HCT116 (cell line): ENCODE data around the gene ACTN4. TPM values are rescaled to one million over a fixed set of nuclear protein-coding genes. Genes with fewer than 3 reads are reported as not detected.
"Not testable (repeated sequence)": the region's sequence is repeated elsewhere in the genome, so short reads cannot be mapped to it uniquely, and the experiment has no call there.

Source experiments
- ATAC-seq: fragments of 200-7000 bp; cut with Tn5 transposase; 2 replicates; pipeline ENCODE4 v1.9.1; 2020; ENCODE audit warnings: mild to moderate bottlenecking, moderate library complexity
- BruUV-seq: library from RNA; stranded (reverse); fragments of 400-500 nt; replicated peaks from 2 replicates; lab custom pipeline; 2021; lab: Mats Ljungman, UMichigan
- CTCF ChIA-PET: fragments of 300-600 bp; sonication (Branson Sonifier 250); formaldehyde crosslinking; loops from one replicate; lab custom pipeline; 2021; ENCODE audit warnings: antibody characterized with exemption; lab: Charles Lee
- POLR2A ChIA-PET: fragments of 300-600, 350-600 bp; sonication (Branson Sonifier 250); formaldehyde crosslinking; loops from one replicate; lab custom pipeline; 2021; ENCODE audit warnings: antibody characterized with exemption; lab: Charles Lee
- RAD21 ChIA-PET, 2 experiments: fragments of 300-600 bp; sonication (Branson Sonifier 250); formaldehyde crosslinking; loops; one replicate each; lab custom pipeline; 2023; ENCODE audit warnings: low total read pairs in 2 of 2; ENCODE audit not compliant: uncharacterized antibody in 2 of 2, unreplicated experiment in 2 of 2, low non-redundant PET in 1 of 2; lab: Charles Lee
- DNase-seq: peaks from one replicate; pipeline ENCODE4 v3.0.0-alpha.2; 2010; ENCODE audit warnings: low read depth, low spot score
- H2AFZ ChIP-seq: fragments of 200-600 bp; shearing (Covaris generic), sonication (generic); 2 replicates; pipeline ENCODE4 v1.6.1; 2017; ENCODE audit warnings: low read depth, mixed run types, mixed read lengths, antibody characterized with exemption, low read length; ENCODE audit not compliant: poor library complexity, severe bottlenecking
- H3K27ac ChIP-seq: 2 replicates; pipeline ENCODE4 v1.5.1; 2012; ENCODE audit warnings: low read depth, low read length
- H3K27me3 ChIP-seq: fragments of 200-600 bp; sonication (generic); 2 replicates; pipeline ENCODE4 v1.6.1; 2016; ENCODE audit warnings: mixed run types, low read length, mixed read lengths; ENCODE audit not compliant: insufficient read depth
- H3K36me3 ChIP-seq, 2 experiments: fragments of 200-500 bp in 1 of 2; fragments of 200-600 bp in 1 of 2; sonication (Bioruptor generic) in 1 of 2; sonication (generic) in 1 of 2; 2 replicates each; pipeline versions ENCODE4 v1.5.1 to v1.6.1; 2014 to 2016; ENCODE audit warnings: low read length in 2 of 2, inconsistent platforms in 1 of 2, mixed read lengths in 1 of 2, mixed run types in 1 of 2; ENCODE audit not compliant: insufficient read depth in 2 of 2, control insufficient read depth in 1 of 2
- H3K4me1 ChIP-seq, 2 experiments: fragments of 200-600 bp in 1 of 2; sonication (generic) in 1 of 2; 2 replicates each; pipeline versions ENCODE4 v1.5.1 to v1.6.1; 2012 to 2017; ENCODE audit warnings: low read length in 2 of 2, inconsistent platforms in 1 of 2, mild to moderate bottlenecking in 1 of 2, mixed read lengths in 1 of 2, mixed run types in 1 of 2, moderate library complexity in 1 of 2; ENCODE audit not compliant: insufficient read depth in 2 of 2, control insufficient read depth in 1 of 2
- H3K4me2 ChIP-seq: fragments of 200-600 bp; sonication (generic); 2 replicates; pipeline ENCODE4 v1.6.1; 2017; ENCODE audit warnings: mixed run types, low read length, mixed read lengths
- H3K4me3 ChIP-seq, 2 experiments: fragments of 200-600 bp in 1 of 2; sonication (generic) in 1 of 2; replicated peaks in 1 of 2; 2 replicates each; pipeline ENCODE4 v1.5.1; 2011 to 2016; ENCODE audit warnings: low read length in 2 of 2, control low read depth in 1 of 2, low read depth in 1 of 2, mild to moderate bottlenecking in 1 of 2, mixed read lengths in 1 of 2, mixed run types in 1 of 2
- H3K79me2 ChIP-seq: fragments of 200-600 bp; sonication (generic); 2 replicates; pipeline ENCODE4 v1.6.1; 2017; ENCODE audit warnings: mild to moderate bottlenecking, mixed run types, low read length, moderate library complexity, mixed read lengths; ENCODE audit not compliant: insufficient read depth
- H3K9ac ChIP-seq: fragments of 200-600 bp; sonication (generic); 2 replicates; pipeline ENCODE4 v1.6.1; 2016; ENCODE audit warnings: low read length, mixed read lengths
- H3K9me2 ChIP-seq: fragments of 200-600 bp; sonication (generic), shearing (Covaris generic); 2 replicates; pipeline ENCODE4 v1.6.1; 2017; ENCODE audit warnings: mixed run types, mild to moderate bottlenecking, moderate library complexity; ENCODE audit not compliant: insufficient read depth
- H3K9me3 ChIP-seq, 2 experiments: fragments of 200-500 bp in 1 of 2; fragments of 200-600 bp in 1 of 2; sonication (Bioruptor generic) in 1 of 2; sonication (generic) in 1 of 2; 2 replicates each; pipeline ENCODE4 v1.6.1; 2014 to 2017; ENCODE audit warnings: low read length in 2 of 2, mixed read lengths in 2 of 2, inconsistent platforms in 1 of 2, low read depth in 1 of 2, mild to moderate bottlenecking in 1 of 2, mixed run types in 1 of 2, moderate library complexity in 1 of 2; ENCODE audit not compliant: control insufficient read depth in 1 of 2, insufficient read depth in 1 of 2
- H4K20me1 ChIP-seq: fragments of 200-600 bp; sonication (generic), shearing (Covaris generic); 2 replicates; pipeline ENCODE4 v1.6.1; 2017; ENCODE audit warnings: mixed run types, mild to moderate bottlenecking, moderate library complexity; ENCODE audit not compliant: insufficient read depth
- EGR1 ChIP-seq: IDR thresholded peaks from 2 replicates; pipeline ENCODE4 v1.6.1; 2012; ENCODE audit warnings: low read depth
- FOSL1 ChIP-seq: IDR thresholded peaks from 2 replicates; pipeline ENCODE4 v1.6.1; 2012; ENCODE audit warnings: low read depth
- JUND ChIP-seq: IDR thresholded peaks from 2 replicates; pipeline ENCODE4 v1.6.1; 2012
- REST ChIP-seq: IDR thresholded peaks from 2 replicates; pipeline ENCODE4 v1.6.1; 2012; ENCODE audit warnings: low read depth
- ZFX ChIP-seq: fragments of 450-650 bp; IDR thresholded peaks from 2 replicates; pipeline ENCODE4 v1.6.1; 2017
- intact Hi-C: fragments of 100-400 bp; cut with micrococcal nuclease; formaldehyde crosslinking; loops from 2 replicates; pipeline ENCODE4 v1.10.0; 2022
- total RNA-seq: library from RNA; stranded (reverse); gene quantifications from one replicate; pipeline ENCODE4 v1.2.1, GENCODE V29; 2021; ENCODE audit not compliant: unreplicated experiment

The ACTN4 gene
- total RNA-seq, 1 experiment from 2014 or later, result 651 TPM

GRCh38 chr19:38599722-38600121 is 47.7 kb upstream of the ACTN4 start:
- TF ChIP-seq ZFX (no peak), REST (no peak), JUND (no peak), FOSL1 (no peak), EGR1 (no peak)
- ATAC-seq (no peak), DNase-seq (no peak)
- H3K79me2 ChIP-seq, result no peaks in the 10 kb centered on the region
- H3K9ac ChIP-seq, result no peak overlapping the region
- intact Hi-C loops, result no loop called here
- POLR2A ChIA-PET, result no interaction called here
- no TSS peak for BruUV-seq
- CTCF ChIA-PET, result no interaction called here
- H3K36me3 ChIP-seq, result no peaks in the 10 kb centered on the region
- H3K4me2 ChIP-seq, result no peak overlapping the region
- RAD21 ChIA-PET, result no interaction called here
- H3K27me3 ChIP-seq, result no peaks in the 10 kb centered on the region
- no peaks in the 10 kb centered on the region for H4K20me1 ChIP-seq
- H3K9me2 ChIP-seq, result no peaks in the 10 kb centered on the region
- H2AFZ ChIP-seq, result no peak overlapping the region
- no peaks in the 10 kb centered on the region for H3K9me3 ChIP-seq
- peaks cover 5 to 19% of the 10 kb centered on the region in 2 experiments; a peak in 3 of 4 replicates for H3K4me1 ChIP-seq
- no peak overlapping the region for H3K27ac ChIP-seq
- no peak overlapping the region for H3K4me3 ChIP-seq

GRCh38 chr19:38602856-38603255 is 44.6 kb upstream of the ACTN4 start:
- intact Hi-C loops, H3K4me1 ChIP-seq, POLR2A ChIA-PET, BruUV-seq, H3K36me3 ChIP-seq, H3K79me2 ChIP-seq, H4K20me1 ChIP-seq, H3K4me3 ChIP-seq, H3K9ac ChIP-seq, H3K27ac ChIP-seq, RAD21 ChIA-PET, H3K9me2 ChIP-seq, H3K4me2 ChIP-seq, CTCF ChIA-PET, H3K9me3 ChIP-seq, ATAC-seq, H2AFZ ChIP-seq, DNase-seq, H3K27me3 ChIP-seq: not testable (repeated sequence)
